Pancreas (tissue), 10 donors: ENCODE measurements around the gene SEL1L2. TPM values are rescaled to one million over a fixed set of nuclear protein-coding genes. Genes with fewer than 3 reads are reported as not detected.
A peak's percentile ranks its signal among the peaks of the same experiment; 100 is the strongest.

Source experiments
- ATAC-seq, 4 donors: fragments of 200-7000 bp; cut with Tn5 transposase; one replicate each; pipeline versions ENCODE4 v1.8.0 to v1.9.1; 2020; ENCODE audit warnings: mild to moderate bottlenecking in 4 of 4, moderate library complexity in 4 of 4
- DNase-seq, 6 donors: peaks; one replicate each; pipeline ENCODE4 v3.0.0-alpha.2; 2020
- FAIRE-seq: peaks from 2 replicates; lab custom pipeline; 2012; peaks lifted over from hg19 to GRCh38; lab: Jason Lieb, UNC
- H3K27ac ChIP-seq, 4 donors: fragments of 200-600 bp; sonication (generic); 1 replicate in 3 of 4; 2 replicates in 1 of 4; pipeline versions ENCODE4 v1.5.0 to v1.8.0; 2020
- H3K27me3 ChIP-seq, 4 donors: fragments of 200-600 bp; one replicate each; pipeline ENCODE4 v1.8.0; 2021
- H3K36me3 ChIP-seq, 3 donors: fragments of 200-600 bp; sonication (generic) in 1 of 3; one replicate each; pipeline versions ENCODE4 v1.5.0 to v1.8.0; 2020 to 2021
- H3K4me1 ChIP-seq, 3 donors: fragments of 200-600 bp; one replicate each; pipeline ENCODE4 v1.8.0; 2021
- H3K4me3 ChIP-seq, 4 donors: fragments of 200-600 bp; sonication (generic) in 2 of 4; one replicate each; pipeline versions ENCODE4 v1.5.0 to v1.8.0; 2020 to 2021
- H3K9me3 ChIP-seq, 4 donors: fragments of 200-600 bp; one replicate each; pipeline ENCODE4 v1.8.0; 2021
- WGBS, 2 donors: extraction: QIAGEN DNeasy Blood & Tissue Kit; methylation state at CpG; one replicate each; pipeline ENCODE4 v1.1.7; 2013; 5-methylcytosine and 5-hydroxymethylcytosine counted together
- intact Hi-C, 3 donors: fragments of 100-400 bp; cut with DNase I; formaldehyde crosslinking; loops; one replicate each; pipeline versions ENCODE4 v1.11.1 to v1.14.2; 2022
- polyA plus RNA-seq, 2 donors: library from polyadenylated mRNA; stranded (reverse); fragments of 200-250 nt; gene quantifications; one replicate each; pipeline ENCODE4 v1.2.3, GENCODE V29; 2013
- total RNA-seq, 6 donors: library from RNA; stranded (reverse); fragmentation: NEBNext Ultra II Directional in 4 of 6; extraction: Animal tissue kit (Norgen Biotek cat#: 25700) in 4 of 6; gene quantifications; one replicate each; pipeline versions ENCODE4 v1.2.1 to v1.2.4, GENCODE V29; 2021 to 2023
- TF ChIP-seq, protein P1 (sequence below), 4 donors: fragments of 200-600 bp; sonication (generic) in 3 of 4; IDR thresholded peaks; one replicate each; pipeline versions ENCODE4 v1.5.0 to v1.8.0; 2021; ENCODE audit warnings: antibody characterized with exemption in 4 of 4
- donor health status: healthy with polysubstance abuse.
- donor health status: DM: no; HTN: no; CAD: no; lungs with moderate emphysema.
- donor health status: DM: no; HTN: no; CAD: no.
- donor health status: control.
- donor health status: control.
- donor health status: Bipolar disorder and iron deficiency.
- donor health status: DM: yes; HTN: yes; CAD: no.
- donor health status: DM: no; HTN: no; CAD: no.
- donor health status: DM: no; HTN: no; CAD: no.
- donor health status: DM: yes; HTN: yes; CAD: no.

Gene SEL1L2
- total and polyA plus RNA-seq, 8 donors: 0.46 TPM; not detected in 7

DNA sequence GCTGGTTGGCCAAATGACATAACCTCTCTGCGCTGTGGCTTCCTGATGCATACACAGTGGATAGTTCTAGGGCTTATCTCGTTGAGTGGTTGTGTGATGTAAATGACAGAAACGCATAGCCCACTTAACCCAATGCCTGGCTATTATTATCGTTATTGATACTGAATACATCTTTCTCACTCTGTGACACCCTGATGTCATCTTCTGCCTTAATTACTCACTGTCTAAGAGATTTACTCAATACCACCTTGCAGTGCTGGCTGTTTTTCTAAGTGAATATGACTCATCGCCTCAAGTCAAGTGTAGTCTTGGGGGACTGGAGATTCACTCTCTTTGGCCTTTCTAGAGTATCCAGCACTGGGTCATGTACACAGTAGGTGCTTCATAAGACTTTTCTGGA lies 132.0 kb downstream of the SEL1L2 start:
- DNase-seq: no peak
- no peaks in the 10 kb centered on the region for H3K9me3 ChIP-seq
- no peak for ATAC-seq
- no peaks in the 10 kb centered on the region for H3K36me3 ChIP-seq
- H3K4me1 ChIP-seq: no peaks in the 10 kb centered on the region
- no peaks in the 10 kb centered on the region for H3K27me3 ChIP-seq
- WGBS, 2 donors: 82 to 90% methylated on average over 5 of the region's 5 CpGs
- no peak for FAIRE-seq
- no peak overlapping the region for H3K4me3 ChIP-seq
- TF ChIP-seq, protein P1, sequence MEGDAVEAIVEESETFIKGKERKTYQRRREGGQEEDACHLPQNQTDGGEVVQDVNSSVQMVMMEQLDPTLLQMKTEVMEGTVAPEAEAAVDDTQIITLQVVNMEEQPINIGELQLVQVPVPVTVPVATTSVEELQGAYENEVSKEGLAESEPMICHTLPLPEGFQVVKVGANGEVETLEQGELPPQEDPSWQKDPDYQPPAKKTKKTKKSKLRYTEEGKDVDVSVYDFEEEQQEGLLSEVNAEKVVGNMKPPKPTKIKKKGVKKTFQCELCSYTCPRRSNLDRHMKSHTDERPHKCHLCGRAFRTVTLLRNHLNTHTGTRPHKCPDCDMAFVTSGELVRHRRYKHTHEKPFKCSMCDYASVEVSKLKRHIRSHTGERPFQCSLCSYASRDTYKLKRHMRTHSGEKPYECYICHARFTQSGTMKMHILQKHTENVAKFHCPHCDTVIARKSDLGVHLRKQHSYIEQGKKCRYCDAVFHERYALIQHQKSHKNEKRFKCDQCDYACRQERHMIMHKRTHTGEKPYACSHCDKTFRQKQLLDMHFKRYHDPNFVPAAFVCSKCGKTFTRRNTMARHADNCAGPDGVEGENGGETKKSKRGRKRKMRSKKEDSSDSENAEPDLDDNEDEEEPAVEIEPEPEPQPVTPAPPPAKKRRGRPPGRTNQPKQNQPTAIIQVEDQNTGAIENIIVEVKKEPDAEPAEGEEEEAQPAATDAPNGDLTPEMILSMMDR (IDR thresholded peaks at IDR 0.05): no peak
- H3K27ac ChIP-seq: no peak overlapping the region
- intact Hi-C loops: no loop called here

DNA sequence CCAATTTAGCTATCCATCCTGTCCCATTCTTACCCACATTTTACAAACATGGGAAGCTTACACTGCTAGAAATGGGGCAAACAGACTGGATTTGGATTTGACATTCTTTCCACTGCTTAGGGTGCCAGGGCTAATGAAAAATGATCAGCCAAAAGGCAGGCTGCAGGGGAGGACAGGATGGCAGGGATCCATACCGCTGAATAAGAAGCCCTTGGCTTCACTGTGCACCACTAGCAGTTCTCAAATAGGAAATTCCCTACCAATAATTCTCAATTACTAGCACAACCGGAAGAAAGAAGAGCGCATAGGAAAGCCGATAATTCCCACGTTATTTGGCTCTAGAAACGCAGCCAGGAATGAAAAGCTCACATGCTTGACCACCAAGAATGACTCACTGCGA lies 132.5 kb downstream of the SEL1L2 start:
- no peaks in the 10 kb centered on the region for H3K9me3 ChIP-seq
- intact Hi-C loops: no loop called here
- TF ChIP-seq, protein P1 (IDR thresholded peaks at IDR 0.05): no peak

DNA sequence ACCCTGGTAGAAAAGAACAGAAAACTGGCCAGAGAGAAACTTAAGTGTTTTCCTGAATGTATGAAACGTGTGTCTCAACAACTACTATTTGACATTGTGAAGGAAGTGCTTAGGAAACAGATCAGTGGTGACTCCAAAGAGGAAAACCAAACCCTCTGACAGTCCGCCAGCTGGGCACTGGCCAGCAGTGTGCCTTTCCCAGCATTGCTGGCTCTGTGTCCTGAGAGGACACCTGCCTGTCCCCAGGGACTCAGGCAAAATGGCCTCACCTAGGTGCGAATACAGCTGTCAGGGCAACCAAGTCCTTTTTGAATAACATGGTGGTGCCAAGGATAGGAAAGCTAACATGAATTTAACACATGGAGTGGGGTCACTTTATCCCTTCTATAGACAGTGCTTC lies 133.1 kb downstream of the SEL1L2 start:
- H3K27ac ChIP-seq: no peak overlapping the region
- TF ChIP-seq, protein P1 (IDR thresholded peaks at IDR 0.05): no peak
- no peaks in the 10 kb centered on the region for H3K4me1 ChIP-seq
- ATAC-seq (peak in 3 of 4 donors; percentile 34 to 65 (median 56)), DNase-seq (peak in 3 of 6 donors; percentile 9 to 26 (median 18)), FAIRE-seq (no peak)
- no peaks in the 10 kb centered on the region for H3K36me3 ChIP-seq
- H3K9me3 ChIP-seq: no peaks in the 10 kb centered on the region
- intact Hi-C loops: no loop called here
- no peaks in the 10 kb centered on the region for H3K27me3 ChIP-seq
- WGBS, 2 donors: 45 to 54% methylated on average over 3 of the region's 3 CpGs
- H3K4me3 ChIP-seq: no peak overlapping the region

More for the DNA sequence above, 132.5 kb downstream of the SEL1L2 start:
- H3K27me3 ChIP-seq: no peaks in the 10 kb centered on the region
- 84 to 90% methylated on average over 7 of the region's 7 CpGs for WGBS, 2 donors
- no peak for FAIRE-seq
- no peak overlapping the region for H3K27ac ChIP-seq
- H3K4me3 ChIP-seq: no peak overlapping the region
- no peaks in the 10 kb centered on the region for H3K36me3 ChIP-seq
- ATAC-seq: no peak
- H3K4me1 ChIP-seq: no peaks in the 10 kb centered on the region
- no peak for DNase-seq

DNA sequence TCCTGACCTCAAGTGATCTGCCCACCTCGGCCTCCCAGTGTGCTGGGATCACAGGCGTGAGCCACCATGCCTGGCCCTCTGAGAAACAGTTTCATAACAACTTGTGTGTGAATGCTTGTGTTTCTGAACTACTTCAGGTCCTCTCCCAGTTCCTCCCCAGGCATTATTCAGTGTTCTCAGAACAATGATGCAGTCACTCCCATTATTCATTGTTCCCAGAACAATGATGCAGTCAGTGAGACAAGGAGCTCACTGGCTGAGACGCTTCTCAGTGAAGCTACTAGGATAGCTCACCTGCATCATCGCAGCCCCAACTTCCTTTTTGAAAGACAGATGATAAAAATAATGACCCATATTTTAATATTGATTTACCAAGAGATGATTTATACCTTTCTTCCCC lies 134.1 kb downstream of the SEL1L2 start:
- Histone ChIP-seq H3K4me1 (no peaks in the 10 kb centered on the region), H3K9me3 (no peaks in the 10 kb centered on the region), H3K4me3 (no peak overlapping the region), H3K36me3 (no peaks in the 10 kb centered on the region), H3K27me3 (no peaks in the 10 kb centered on the region), H3K27ac (no peak overlapping the region)
- 56 to 63% methylated on average over 4 of the region's 4 CpGs for WGBS, 2 donors
- no peak for DNase-seq
- TF ChIP-seq, protein P1 (IDR thresholded peaks at IDR 0.05): no peak
- intact Hi-C loops: no loop called here
- FAIRE-seq: no peak
- ATAC-seq: no peak

DNA sequence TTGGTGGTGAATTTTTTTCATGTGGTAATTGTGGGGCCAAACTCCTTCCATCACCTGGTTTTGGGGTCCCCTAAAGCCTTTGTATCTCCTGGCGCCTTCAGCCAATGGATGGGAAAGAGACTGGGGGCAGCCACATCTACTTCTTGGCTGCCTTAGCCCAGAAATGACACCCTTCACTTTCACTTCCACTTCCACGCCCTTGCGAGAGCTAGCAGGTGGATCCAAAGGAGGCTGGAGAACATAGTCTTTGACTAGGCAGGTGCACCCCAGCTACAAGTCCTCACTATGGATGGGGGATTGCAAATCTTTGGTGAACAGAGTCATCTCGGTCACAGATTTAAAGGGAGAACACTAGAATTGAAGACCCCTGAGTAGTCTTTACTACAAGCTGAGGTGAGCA lies 134.8 kb downstream of the SEL1L2 start:
- H3K9me3 ChIP-seq: no peaks in the 10 kb centered on the region
- 72 to 80% methylated on average over 4 of the region's 4 CpGs for WGBS, 2 donors
- intact Hi-C loops: no loop called here
- no peak overlapping the region for H3K4me3 ChIP-seq
- TF ChIP-seq, protein P1 (IDR thresholded peaks at IDR 0.05): no peak
- H3K36me3 ChIP-seq: no peaks in the 10 kb centered on the region
- DNase-seq: no peak
- no peak for FAIRE-seq
- no peaks in the 10 kb centered on the region for H3K4me1 ChIP-seq
- H3K27ac ChIP-seq: no peak overlapping the region
- ATAC-seq: no peak
- H3K27me3 ChIP-seq: no peaks in the 10 kb centered on the region
